SH-SY5Y (cell line): Measurements from ENCODE around the gene OGFOD1.

Source experiments
- GATA2 ChIP-seq: IDR thresholded peaks from 2 replicates; pipeline ENCODE4 v1.6.1; 2011; ENCODE audit warnings: mild to moderate bottlenecking, low read depth, low read length
- GATA3 ChIP-seq: IDR thresholded peaks from 2 replicates; pipeline ENCODE4 v1.6.1; 2011; ENCODE audit warnings: low read depth, mild to moderate bottlenecking, low read length, moderate library complexity

OGFOD1 gene

DNA sequence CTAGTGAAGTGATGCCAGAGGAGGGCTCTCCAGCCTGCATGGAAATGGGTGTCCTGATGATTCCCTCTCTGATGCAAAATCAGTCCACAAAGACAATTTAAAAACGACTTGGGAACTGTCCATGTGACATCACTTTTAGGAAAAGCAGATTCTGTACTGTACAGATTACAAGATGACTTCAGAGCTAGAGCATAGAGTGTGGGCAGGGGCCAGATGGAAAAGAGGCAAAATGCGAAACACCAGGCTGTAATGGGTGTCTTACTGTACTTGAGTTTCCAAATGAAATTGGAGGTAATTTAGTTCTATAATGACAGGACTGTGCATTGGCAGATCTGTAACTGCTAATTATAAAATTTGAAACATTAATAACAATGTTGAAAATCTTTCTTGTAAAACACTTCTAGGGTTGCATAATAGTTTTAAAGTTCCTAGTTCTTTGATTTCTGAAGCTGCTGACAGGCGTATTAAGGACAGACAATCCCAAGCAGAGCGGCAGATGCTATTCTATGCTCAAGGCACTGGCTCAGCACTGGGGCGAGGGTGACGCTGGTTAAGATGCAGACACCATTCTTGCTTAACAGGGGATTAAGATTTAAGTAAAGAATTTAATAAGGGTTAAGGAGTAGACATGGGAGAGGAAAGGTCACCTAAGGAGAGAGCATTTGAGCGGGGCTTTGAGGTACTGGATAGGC lies 29.6 kb downstream of the OGFOD1 start:
- TF ChIP-seq GATA2 (no peak), GATA3 (no peak)

DNA sequence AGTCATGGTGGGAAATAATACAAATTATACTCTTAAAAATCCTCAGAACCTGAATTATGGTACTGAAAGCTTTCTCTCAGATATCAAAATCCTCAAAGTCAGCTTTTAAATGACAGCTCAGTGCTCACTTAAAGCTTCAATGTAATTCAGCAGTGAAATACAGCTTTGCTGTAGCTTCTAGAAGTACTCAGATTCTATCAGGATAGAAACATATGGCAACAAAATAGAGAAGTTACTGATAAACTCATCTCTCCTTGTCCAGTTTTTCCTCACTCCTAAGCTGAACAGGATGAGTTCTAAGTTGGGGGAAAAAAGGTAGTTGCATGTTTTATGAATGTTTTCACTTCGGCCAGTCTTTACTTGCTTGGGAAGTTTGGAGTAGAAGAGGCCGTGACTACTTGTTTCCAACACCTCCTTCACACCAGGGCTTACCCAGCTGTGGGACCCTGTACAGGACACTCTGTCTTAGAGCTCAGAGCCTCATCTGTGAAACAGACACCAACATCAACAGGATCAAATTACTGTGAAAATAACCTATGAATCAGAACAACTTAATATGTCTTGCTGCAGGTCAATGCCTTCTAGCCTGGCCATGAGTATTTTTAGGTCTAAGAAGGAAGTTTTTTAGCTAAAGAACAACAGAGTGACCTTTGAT lies 30.2 kb downstream of the OGFOD1 start:
- TF ChIP-seq GATA3 (no peak), GATA2 (no peak)

DNA sequence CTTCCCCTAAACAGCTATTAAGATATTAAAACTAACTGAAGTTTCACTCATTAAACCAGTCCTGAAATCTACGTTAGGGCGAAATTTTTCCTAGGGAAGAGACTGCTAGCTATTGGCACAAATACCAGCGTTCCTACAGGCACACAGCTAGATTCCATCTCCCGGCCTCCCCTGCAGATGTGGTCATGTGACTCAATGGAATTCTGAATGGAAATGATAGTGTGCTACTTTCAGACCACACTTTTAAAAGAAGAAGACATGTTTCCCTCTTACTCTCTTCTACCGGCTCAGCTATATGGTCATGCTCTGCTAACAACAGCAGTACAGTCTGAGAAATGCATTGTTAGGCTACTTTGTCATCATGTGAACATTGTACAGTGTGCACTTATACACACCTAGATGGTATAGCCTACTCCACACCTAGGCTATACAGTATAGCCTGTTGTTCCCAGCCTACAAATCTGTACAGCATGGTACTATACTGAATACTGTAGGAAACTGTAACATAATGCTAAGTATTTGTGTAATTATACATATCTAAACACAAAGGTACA lies 31.4 kb downstream of the OGFOD1 start:
- TF ChIP-seq GATA3 (no peak), GATA2 (no peak)

DNA sequence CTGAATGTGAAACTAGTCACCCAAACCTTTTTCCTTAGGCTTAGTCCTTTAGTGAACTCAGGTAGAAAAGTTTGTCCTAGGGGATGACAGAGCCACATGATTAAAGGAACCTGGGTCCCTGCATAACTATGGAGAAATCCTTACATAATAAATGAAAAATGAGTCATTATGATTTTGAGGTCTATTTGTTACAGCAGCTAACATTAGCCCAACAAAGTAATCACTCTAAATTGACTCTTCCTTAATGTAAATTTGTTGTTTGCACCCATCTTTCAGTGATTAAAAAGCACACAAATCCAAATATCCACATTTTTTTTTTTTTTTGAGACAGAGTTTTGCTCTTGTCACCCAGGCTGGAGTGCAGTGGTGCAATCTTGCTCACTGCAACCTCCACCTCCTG lies 32.0 kb downstream of the OGFOD1 start:
- TF ChIP-seq GATA2 (no peak), GATA3 (no peak)

DNA sequence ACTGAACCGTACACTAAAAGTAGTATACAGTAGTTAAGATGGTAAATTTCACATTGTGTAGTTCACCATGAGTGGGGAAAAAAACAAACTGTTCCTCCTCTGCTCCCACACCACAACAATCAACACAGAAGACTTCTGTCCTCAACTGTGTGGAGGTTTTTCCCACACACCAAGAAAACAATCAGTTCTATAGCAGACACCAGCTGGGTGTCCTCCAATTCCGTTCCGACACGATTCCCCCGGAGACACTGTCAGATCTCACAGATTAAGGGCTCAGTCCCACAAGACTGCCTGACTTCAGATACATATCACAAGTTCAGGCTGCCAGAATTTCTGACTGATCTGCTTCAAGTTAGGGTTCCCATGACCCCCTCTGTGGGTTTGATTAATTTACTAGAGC lies 36.7 kb downstream of the OGFOD1 start:
- TF ChIP-seq GATA2 = no peak
- no peak for TF ChIP-seq GATA3

DNA sequence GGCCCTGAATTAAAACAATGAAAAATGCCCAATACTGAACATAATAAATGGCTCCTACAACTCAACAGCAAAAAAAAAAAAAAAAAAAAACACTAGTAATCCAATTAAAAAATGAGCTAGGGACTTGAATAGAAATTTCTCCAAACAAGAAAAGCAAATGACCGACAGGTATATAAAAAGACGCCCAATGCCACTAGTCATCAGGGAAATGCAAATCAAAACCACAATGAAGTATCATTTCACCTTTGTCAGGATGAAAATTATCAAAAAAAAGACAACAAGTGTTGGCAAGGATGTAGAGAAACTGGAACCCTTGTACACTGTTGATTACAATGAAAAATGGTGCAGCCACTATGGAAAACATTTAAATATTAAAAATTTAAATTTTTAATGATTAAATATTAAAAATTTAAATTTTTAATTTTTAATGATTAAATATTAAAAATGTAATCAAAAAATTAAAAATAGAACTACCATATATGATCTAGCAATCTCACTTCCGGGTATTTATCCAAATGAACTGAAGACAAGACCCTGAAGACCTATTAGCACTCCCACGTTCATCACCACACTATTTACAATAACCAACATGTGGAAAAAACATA lies 40.4 kb downstream of the OGFOD1 start:
- TF ChIP-seq GATA3 (no peak), GATA2 (no peak)

DNA sequence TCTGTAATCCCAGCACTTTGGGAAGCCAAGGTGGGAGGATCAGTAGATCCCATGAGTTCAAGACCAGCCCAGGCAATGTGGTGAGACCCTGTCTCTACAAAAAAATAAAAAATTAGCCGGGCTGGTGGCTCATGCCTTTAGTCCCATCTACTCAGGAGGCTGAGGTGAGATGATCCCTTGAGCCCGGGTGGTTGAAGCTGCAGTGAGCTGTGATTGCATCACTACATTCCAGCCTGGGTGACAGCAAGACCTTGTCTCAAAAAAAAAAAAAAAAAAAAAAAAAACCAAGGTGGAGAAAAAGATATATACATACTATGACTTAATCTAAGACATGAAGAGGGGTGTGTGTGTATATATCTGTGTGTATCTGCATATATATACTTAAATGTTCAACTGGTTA lies 41.8 kb downstream of the OGFOD1 start:
- TF ChIP-seq GATA2 (no peak), GATA3 (no peak)

DNA sequence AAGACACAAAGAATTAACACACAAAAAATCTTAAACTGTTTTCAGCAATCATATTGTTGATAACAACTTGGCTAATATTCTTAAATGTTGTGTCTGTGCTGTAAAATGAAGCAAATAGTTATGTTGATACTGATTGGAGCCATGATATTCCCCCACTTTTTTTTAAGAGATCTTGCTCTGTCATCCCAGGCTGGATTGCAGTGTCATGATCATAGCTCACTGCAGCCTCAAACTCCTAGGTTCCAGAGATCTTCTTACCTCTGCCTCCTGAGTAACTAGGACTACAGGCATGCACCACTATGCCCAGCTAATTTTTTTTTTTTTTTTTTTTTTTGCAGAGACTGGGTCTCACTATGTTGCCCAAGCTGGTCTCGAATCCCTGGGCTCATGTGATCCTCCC lies 42.5 kb downstream of the OGFOD1 start:
- TF ChIP-seq GATA2 (no peak), GATA3 (no peak)

DNA sequence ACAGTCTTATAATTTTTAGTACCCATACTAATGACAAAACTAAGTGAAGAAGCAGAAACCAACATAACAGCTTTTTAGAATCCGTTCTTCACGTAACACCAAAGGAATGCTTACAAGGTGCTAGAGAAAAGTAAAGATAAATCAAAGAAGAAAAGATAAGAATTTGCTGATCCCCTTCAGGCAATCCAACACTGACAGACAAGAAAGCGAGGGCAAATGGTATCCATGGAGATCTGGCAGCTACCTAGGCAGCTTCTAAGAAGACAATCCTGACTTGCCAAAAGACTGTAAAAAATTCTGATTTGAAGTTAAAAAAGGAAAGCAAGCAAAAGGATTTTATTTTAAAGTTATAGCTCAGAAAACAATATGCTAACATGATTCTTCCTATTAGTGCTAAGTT lies 53.8 kb downstream of the OGFOD1 start:
- TF ChIP-seq GATA2 = no peak
- TF ChIP-seq GATA3 = no peak

DNA sequence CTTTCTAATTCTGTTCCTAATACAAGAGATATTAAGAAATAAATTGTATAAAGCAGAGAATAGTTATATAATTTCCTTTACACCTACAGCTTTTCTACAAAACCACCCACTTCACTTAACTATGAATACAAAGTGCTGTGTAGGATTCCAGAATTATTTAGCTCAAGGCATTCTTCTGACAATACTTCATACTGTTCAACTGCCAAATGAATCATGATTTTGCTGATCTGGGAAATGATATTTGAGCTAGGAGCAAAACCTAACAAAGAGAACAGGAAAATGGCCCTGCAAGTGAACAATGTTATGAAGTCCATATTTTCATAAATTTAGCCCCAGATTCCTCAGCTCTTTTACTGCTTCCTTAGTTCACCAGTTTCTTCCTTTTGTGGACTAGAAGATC lies 55.6 kb downstream of the OGFOD1 start:
- TF ChIP-seq GATA3 = no peak
- TF ChIP-seq GATA2 = no peak

DNA sequence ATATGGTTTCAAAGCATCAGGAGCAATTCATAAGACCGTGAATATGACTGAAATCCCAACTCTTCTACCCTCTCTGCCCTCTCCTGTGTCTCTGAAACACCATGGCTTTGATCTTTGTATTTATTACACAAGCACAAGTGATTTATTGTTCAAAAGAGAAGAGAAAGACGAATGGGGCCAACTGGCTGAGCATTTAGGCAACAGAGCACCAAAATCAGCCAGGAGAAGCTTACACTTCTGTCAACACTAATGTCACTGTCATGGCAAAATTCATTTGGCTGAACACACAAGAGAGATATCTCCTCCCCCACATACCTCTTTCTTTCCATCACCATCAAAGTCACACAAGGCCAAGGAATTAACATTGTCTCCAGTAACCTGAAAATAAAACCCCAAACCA lies 59.2 kb downstream of the OGFOD1 start:
- TF ChIP-seq GATA2 = no peak
- no peak for TF ChIP-seq GATA3

DNA sequence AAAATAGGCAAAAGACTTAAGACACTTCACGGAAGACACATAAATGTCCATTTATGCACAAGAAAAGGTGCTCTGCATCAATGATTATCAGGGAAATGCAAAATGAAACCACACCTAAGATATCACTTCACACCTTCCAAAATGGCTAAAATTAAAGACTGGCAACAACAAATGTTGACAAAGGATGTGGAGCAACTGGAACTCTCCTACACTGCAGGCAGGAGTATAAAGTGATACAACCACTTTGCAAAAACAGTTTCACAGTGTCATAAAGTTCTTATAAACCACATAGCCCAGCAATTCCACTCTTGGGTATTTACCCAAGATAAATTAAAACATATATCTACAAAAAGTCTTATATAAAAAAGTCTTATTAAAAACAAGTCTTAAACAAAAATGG lies 60.7 kb downstream of the OGFOD1 start:
- no peak for TF ChIP-seq GATA3
- TF ChIP-seq GATA2 = no peak

DNA sequence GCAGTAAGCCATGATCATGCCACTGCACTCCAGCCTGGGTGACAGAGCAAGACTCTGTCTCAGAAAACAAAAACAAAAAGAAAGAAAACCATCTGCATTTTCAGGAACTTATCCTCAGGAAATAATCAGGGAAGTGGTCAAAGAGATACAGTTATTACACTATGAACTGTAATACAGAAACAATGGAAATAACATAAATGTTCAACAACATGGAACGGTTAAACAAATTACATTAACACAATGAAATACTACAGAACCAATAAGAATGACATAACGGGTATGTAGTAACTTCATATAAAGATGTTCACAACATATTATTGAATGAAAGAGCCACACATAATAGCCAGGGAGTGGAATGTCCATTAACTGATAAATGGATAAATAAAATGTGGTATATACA lies 61.7 kb downstream of the OGFOD1 start:
- no peak for TF ChIP-seq GATA3
- no peak for TF ChIP-seq GATA2

DNA sequence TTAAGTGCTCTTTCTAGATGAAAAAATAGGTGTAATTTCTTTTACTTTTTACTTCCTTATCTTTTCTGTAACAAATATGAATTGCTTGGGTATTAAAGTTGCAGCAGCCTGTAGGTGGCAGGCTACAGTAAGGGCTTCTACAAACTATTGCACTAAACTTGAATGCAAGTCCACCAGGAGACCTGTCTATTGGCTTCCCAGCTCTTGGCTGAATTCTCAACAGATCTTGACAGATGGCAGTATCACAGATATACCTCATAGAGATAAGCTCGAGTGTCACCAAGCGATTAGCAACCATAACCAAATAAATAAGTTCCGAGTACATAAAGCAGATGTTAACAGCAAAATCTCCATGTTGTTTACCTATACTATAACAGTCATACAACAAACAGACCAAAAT lies 62.6 kb downstream of the OGFOD1 start:
- TF ChIP-seq GATA3 (no peak), GATA2 (no peak)

DNA sequence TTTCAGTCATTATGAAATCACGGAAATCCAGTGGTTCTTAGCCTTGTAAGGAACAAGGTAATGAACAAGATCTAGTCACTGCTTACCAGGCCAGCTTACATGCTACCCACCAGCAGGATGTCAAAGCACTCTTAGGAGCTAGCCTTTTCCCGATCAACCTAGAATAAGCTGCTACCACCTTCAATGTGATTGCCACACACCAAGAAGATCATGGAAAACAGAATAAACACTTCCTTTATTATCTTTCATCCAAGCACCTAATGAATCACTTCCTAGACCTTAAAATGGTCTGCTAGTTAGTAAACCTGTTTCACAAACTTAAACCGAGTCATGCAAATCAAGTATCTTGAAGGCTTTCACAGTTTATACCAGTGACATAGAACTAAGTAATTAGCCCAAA lies 63.5 kb downstream of the OGFOD1 start:
- TF ChIP-seq GATA3 (no peak), GATA2 (no peak)
